Germinal center (tissue), 1 donor: ENCODE measurements around the gene RTN1.
"Not testable (repeated sequence)": the region's sequence is repeated elsewhere in the genome, so short reads cannot be mapped to it uniquely, and the experiment has no call there.

Experiments
- DNase-seq: peaks from one replicate; pipeline ENCODE4 v3.0.0; 2012; ENCODE audit warnings: mixed read lengths, low spot score

RTN1 gene

GRCh38 chr14:59704054-59704645 is 166.4 kb downstream of the RTN1 start:
- no peak for DNase-seq

GRCh38 chr14:59699442-59699841 is 171.1 kb downstream of the RTN1 start:
- DNase-seq = no peak

- DNase-seq = no peak
Measured at GRCh38 chr14:59698793-59699192, 171.8 kb downstream of the RTN1 start.

GRCh38 chr14:59695198-59695597 is 175.4 kb downstream of the RTN1 start:
- DNase-seq = no peak

GRCh38 chr14:59691266-59691665 is 179.3 kb downstream of the RTN1 start:
- no peak for DNase-seq

- no peak for DNase-seq
Measured at GRCh38 chr14:59690426-59690825, 180.2 kb downstream of the RTN1 start.

- DNase-seq = peak; percentile 28
Measured at GRCh38 chr14:59688224-59689170, 182.1 kb downstream of the RTN1 start.

- DNase-seq = no peak
Measured at GRCh38 chr14:59687663-59688062, 182.9 kb downstream of the RTN1 start.

GRCh38 chr14:59679872-59680271 is 190.7 kb downstream of the RTN1 start:
- no peak for DNase-seq

GRCh38 chr14:59678352-59678751 is 192.2 kb downstream of the RTN1 start:
- no peak for DNase-seq

GRCh38 chr14:59677771-59678231 is 192.8 kb downstream of the RTN1 start:
- no peak for DNase-seq

GRCh38 chr14:59675394-59675793 is 195.2 kb downstream of the RTN1 start:
- DNase-seq = no peak

- no peak for DNase-seq
Measured at GRCh38 chr14:59664741-59665140, 205.8 kb downstream of the RTN1 start.

GRCh38 chr14:59657769-59658168 is 212.8 kb downstream of the RTN1 start:
- DNase-seq = no peak

GRCh38 chr14:59656473-59656872 is 214.1 kb downstream of the RTN1 start:
- no peak for DNase-seq

- not testable (repeated sequence) for DNase-seq
Measured at GRCh38 chr14:59654131-59654530, 216.4 kb downstream of the RTN1 start.

GRCh38 chr14:59646832-59647231 is 223.7 kb downstream of the RTN1 start:
- DNase-seq = not testable (repeated sequence)

- DNase-seq = no peak
Measured at GRCh38 chr14:59638885-59639284, 231.7 kb downstream of the RTN1 start.

- DNase-seq = no peak
Measured at GRCh38 chr14:59634617-59635016, 236.0 kb downstream of the RTN1 start.

- no peak for DNase-seq
Measured at GRCh38 chr14:59633486-59633885, 237.1 kb downstream of the RTN1 start.

- peak; percentile 25 for DNase-seq
Measured at GRCh38 chr14:59632381-59632780, 238.2 kb downstream of the RTN1 start.

- peak; percentile 6 for DNase-seq
Measured at GRCh38 chr14:59631237-59631636, 239.3 kb downstream of the RTN1 start.

- peak; percentile 10 for DNase-seq
Measured at GRCh38 chr14:59630288-59630963, 240.2 kb downstream of the RTN1 start.
